Stimulated activated CD4-positive, alpha-beta T cell treated with anti-CD3 and anti-CD28 coated beads, Interleukin-4, amount 100 ng/mL, for 4 hours (primary cell): ENCODE results near the gene OSBPL2.

Experiments
- DNase-seq, 2 experiments: peaks; one replicate each; pipeline ENCODE4 v3.0.0-alpha.2; 2020

The OSBPL2 gene

GRCh38 chr20:62222972-62223371, 15.3 kb upstream of the OSBPL2 start:
- DNase-seq, result no peak

GRCh38 chr20:62223571-62223970, 14.8 kb upstream of the OSBPL2 start:
- no peak for DNase-seq

- no peak for DNase-seq
These were observed 14.0 kb upstream of the OSBPL2 start for GRCh38 chr20:62224113-62224855.

- no peak for DNase-seq
These were observed 13.3 kb upstream of the OSBPL2 start for GRCh38 chr20:62225026-62225425.

DNA sequence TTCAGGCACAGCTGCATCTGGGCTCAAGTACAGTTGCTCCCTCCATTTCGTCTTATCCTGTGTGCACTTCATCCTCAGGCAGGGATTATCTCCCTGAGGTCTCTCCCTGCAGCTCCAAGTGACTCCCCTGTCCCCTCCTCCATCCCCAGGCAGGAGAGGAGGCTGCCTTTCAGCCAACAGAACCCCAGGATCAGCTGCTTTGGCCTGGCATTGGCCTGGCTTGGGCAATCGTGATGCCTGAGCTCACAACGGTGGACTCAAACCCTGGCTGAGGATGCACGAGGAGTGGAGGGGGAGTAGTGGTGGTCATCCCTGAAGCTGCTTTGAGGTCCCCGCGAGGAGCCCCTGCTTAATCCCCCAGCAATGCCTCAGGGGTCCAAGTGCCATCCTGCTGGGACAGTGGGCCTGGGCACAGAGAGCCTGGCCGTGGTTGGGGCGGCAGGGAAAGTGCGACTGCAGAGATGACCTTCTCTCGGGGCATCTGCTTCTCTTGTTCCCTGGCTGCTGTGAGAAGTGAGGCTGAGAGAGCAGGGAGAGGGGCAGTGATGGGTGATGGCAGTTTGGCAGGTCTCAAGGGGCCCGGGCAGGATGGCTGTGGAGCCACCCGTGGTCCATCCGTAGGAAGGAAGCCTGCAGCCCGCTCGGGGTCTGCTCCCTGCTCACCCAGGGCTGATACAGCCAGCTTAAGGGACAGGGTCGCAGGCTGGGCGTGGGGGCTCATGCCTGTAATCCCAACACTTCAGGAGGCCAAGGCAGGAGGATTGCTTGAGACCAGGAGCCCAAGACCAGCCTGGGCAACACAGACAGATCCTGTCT, 12.3 kb upstream of the OSBPL2 start:
- no peak for DNase-seq

- DNase-seq, result no peak
These were observed 11.4 kb upstream of the OSBPL2 start for GRCh38 chr20:62226707-62227590.

DNA sequence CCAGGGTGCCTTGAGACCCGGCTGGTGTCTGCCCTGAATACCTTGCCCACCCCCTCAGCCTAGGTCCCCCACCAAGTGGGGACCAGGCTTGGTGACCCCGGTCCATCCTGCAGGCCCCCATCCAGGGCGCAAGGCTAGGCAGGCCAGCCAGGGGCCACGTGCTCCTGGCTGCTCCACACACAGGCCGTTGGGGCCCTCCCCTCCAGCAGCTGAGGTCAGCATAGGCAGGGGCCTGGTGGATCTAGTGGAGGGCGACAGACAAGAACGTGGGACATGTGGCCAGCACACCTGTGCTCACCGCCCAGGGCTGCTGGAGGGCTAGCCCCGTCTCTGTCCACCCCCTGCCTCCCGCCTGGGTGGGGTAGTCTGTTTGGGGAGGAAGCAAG, 10.7 kb upstream of the OSBPL2 start:
- no peak for DNase-seq

GRCh38 chr20:62227977-62228958, 10.1 kb upstream of the OSBPL2 start:
- DNase-seq, result no peak

GRCh38 chr20:62228982-62229545, 9.3 kb upstream of the OSBPL2 start:
- no peak for DNase-seq

DNA sequence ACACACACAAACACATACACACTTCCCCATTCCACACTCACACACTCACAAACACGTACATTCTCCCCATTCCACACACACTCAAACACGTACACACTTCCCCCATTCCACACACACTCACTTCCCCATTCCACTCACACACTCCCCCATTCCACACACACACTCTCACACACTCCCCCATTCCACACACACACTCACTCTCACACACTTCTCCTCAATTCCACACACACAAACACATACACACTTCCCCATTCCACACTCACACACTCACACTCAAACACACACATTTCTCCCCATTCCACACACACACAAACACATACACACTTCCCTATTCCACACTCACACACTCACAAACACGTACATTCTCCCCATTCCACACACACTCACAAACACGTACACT, 8.7 kb upstream of the OSBPL2 start:
- DNase-seq, result no peak

GRCh38 chr20:62230276-62230675, 8.0 kb upstream of the OSBPL2 start:
- no peak for DNase-seq

DNA sequence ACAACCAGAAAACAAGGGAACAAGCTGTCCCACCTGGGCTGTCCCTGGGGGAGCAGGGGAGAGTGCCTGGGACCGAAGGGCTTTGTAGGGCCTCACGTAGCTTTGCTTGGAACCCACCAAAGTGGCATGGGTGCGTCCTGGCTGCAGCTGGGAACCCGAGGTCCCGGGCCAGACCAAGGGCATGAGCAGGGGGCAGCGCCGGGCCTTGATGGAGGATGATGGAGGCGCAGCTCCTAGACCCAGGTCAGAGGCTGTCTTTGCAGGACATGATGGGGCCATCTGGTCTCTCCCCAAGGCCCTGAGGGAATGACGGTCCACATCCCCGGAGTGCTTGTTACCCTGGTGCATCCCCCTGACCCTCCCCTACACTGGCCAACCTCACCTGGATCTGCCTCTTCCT, 7.6 kb upstream of the OSBPL2 start:
- no peak for DNase-seq

DNA sequence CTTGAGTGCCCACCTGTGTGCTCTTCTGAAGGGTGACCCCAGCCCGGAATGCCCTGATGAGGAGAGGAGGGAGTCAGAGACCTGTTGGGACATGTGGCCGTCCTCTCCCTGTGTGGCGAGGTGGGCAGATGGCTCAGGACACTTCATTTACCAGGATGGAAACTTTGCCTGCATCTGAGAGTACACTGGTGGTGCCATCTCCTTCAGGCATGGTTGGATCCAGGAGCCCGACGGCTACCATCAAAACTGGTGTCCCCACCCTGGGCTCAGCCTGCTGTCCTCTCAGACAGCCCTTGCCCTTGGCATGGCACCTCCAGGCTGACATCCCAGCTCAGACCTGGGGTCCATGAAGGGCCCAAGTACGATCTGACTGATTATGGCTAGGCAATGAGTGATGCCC, 7.0 kb upstream of the OSBPL2 start:
- DNase-seq, result no peak

DNA sequence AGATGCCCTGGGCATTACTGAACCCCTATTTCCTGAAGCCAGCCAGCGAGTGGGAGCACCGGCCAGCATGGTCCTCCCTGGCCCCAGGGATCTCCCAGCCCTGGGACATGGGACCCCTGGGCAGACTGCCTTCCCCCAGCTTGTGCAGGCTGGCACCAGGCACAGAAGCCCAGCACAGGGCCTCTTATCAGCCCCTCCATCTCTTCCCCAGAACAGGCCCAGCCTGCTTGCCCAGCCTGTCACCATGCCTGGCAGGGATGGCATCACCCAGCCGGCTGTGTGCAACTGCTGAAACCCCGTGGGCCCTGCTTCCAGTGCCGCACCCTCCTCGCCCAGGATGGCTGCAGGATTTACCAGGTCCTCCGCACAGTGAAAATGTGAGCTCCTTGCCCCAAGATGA, 6.1 kb upstream of the OSBPL2 start:
- no peak for DNase-seq

DNA sequence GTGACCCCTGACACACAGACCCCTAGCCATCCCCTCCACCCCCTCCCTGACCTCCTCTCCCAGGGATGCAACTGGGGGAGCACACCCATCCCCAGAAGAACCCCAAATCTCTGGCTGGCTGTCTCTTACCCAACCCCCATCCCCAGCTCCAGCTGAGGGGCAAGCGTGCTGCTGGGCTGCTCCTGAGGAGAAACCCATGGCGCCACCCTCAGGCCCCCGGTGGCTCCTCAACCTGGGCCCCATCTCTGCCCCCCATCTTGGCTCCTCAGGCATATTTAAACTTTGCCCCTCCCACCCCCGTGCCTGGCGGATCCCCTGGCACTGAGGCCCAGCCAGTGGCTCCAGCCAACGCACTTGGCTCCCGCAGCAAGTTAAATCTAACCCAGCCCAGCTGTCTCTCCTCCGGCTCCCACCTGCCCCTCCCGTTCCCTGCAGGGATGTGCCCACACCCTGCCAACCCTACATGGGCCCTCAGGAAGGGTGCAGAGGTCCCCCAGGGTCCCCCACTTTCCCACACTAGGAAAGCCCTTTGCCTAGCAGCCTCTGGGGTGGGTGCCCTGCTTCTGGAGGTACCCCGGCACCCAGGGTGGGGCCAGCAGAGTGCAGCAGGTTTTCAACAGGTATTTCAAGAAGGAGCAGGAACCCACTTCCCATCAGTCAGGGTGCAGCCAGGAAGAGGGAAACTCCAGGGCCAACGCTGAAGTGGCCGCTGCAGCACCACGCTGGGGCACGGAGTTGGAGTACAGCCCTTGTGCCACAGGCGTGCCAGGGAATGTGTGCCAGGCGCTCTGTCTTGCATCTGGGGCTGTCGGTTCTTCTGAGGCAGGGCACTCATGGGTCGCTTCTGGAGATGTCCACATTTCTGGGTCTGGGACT, 5.3 kb upstream of the OSBPL2 start:
- DNase-seq, result no peak

GRCh38 chr20:62233684-62234083, 4.6 kb upstream of the OSBPL2 start:
- no peak for DNase-seq

DNA sequence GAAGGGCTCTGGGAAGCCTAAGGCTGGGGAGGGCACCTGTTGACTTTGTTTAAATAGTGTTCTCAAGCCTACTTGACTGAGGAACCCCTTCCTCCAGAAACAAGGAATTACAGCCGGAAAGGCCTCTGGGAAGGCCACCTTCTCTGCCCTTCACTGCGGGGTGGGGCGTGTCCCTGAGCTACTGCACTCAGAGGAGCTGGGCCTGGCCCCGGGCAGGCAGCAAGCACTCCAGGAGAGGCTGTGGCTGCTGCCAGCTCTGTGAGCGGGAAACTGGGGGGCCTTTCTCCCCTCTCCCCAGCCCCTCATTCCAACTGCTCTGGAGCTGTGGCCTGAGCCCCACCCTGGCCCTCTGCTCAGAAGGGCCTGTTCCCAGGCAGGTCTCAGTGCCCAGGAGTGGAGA, 4.0 kb upstream of the OSBPL2 start:
- no peak for DNase-seq

DNA sequence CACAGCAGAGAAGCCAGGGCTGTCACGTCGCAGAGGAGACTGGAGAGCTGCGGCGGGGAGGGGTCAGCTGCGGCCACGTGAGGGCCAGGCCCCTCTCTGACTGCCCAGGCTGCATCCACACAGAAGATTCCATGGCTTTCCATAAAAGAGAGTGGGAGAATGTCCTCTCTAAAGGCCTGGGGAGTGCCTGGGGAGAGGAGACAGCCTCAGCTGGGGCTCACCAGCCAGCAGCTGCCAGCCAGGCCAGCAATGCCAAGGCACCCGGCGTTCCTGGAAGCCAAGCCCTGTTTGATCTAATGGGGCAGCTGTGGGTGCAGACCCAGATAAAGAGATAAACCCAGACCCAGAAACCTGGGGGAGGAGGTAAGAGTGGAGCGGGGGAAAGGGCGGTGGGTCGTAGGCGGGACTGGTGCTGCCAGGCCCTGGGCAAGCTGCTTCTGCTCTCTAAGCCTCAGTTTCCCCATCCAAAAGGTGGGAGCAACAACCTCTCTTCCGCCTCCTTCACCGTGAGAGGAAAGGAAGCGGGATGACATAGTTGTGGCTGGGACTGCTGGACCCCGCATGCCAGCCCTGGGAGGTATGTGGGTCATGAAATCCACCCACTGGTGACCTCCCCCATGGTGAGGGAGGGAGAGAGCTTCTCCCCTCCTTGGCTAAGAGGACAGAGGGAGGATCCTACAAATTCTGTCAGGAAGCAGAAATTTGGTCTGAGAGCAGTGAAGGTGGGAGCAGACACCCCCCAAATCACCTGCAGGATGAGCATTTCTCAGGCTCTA, 3.1 kb upstream of the OSBPL2 start:
- DNase-seq, result no peak

DNA sequence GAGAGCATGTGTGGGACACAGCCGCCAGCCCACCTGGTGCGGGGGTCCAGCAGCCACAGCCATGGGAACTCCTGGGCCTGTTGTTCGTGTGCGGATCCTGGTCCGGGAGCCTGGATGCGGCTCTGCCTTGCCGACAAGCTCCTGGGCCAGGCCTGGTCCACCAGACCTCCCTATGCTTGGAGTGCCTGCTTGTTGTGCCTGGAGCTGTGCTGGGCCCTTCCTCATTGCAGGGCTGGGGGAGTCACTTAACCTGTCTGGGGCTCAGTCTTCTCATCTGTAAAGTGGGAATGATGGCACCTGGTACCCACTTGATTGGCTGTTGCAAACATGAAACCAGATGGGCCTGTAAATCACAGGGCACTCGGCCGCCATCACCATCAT, 2.6 kb upstream of the OSBPL2 start:
- DNase-seq, result no peak

- DNase-seq, result no peak
These were observed 2.1 kb upstream of the OSBPL2 start for GRCh38 chr20:62236200-62236599.
